AG04450 (cell line): ENCODE data around the gene KTN1. TPM values are rescaled to one million over a fixed set of nuclear protein-coding genes. Genes with fewer than 3 reads are reported as not detected.

ENCODE experiments used
- CTCF ChIA-PET: fragments of 300-600, 350-600 bp; formaldehyde crosslinking; extraction: SDS; loops from one replicate; lab custom pipeline; 2022; ENCODE audit warnings: antibody characterized with exemption, inconsistent platforms; lab: Charles Lee
- POLR2A ChIA-PET: fragments of 350-600 bp; formaldehyde crosslinking; extraction: SDS; loops from one replicate; lab custom pipeline; 2021; ENCODE audit warnings: antibody characterized with exemption, inconsistent platforms; lab: Yijun Ruan, JAX
- DNase-seq: peaks from one replicate; pipeline ENCODE4 v3.0.0-alpha.2; 2011; ENCODE audit warnings: low read depth, low spot score
- H3K27ac ChIP-seq: one replicate; pipeline ENCODE4 v1.5.1; 2012; ENCODE audit warnings: low read depth, low read length, control low read depth
- H3K27me3 ChIP-seq: one replicate; pipeline ENCODE4 v1.6.0; 2012; ENCODE audit warnings: low read length; ENCODE audit not compliant: control insufficient read depth, insufficient read depth
- H3K4me3 ChIP-seq: 2 replicates; pipeline ENCODE4 v1.5.1; 2011; ENCODE audit warnings: mild to moderate bottlenecking, low read depth, low read length, control low read depth
- H3K9me3 ChIP-seq: 2 replicates; pipeline ENCODE4 v1.5.1; 2012; ENCODE audit warnings: low read length; ENCODE audit not compliant: control insufficient read depth, insufficient read depth
- polyA plus RNA-seq: library from polyadenylated mRNA; depleted of rRNA; stranded (reverse); fragments of >200 nt; gene quantifications from 2 replicates; pipeline ENCODE4 v1.2.3, GENCODE V29; 2011
- TF ChIP-seq, protein P1 (sequence below): IDR thresholded peaks from 2 replicates; pipeline ENCODE4 v1.5.1; 2011; ENCODE audit warnings: low read depth, low read length, control low read depth, inconsistent platforms

The KTN1 gene
- polyA plus RNA-seq, 1 experiment = 129 TPM

DNA sequence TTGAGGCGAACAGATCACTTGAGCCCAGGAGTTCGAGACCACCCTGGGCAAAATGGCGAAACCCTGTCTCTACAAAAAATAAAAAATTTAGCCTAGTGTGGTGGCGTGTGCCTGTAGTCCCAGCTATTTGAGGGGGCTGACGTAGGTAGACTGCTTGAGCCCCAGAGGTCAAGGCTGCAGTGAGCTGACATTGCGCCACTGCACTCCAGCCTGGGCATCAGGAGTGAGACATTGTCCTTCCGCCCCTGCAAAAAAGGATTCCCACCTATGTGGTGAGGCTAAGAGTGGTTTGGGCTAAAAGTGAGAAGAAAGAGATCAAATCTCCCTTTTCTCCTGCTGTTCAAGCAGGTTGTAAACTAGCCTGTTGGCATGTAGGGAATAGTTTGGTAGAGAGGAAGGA, 5.0 kb upstream of the KTN1 start:
- CTCF ChIA-PET = interaction anchor here (1.7 kb wide), 1 partner anchor 128 kb away, joined by 6 read pairs; no protein-coding TSS in a partner anchor
- H3K27ac ChIP-seq = no peak overlapping the region
- no peaks in the 10 kb centered on the region for H3K9me3 ChIP-seq
- TF ChIP-seq, protein P1, sequence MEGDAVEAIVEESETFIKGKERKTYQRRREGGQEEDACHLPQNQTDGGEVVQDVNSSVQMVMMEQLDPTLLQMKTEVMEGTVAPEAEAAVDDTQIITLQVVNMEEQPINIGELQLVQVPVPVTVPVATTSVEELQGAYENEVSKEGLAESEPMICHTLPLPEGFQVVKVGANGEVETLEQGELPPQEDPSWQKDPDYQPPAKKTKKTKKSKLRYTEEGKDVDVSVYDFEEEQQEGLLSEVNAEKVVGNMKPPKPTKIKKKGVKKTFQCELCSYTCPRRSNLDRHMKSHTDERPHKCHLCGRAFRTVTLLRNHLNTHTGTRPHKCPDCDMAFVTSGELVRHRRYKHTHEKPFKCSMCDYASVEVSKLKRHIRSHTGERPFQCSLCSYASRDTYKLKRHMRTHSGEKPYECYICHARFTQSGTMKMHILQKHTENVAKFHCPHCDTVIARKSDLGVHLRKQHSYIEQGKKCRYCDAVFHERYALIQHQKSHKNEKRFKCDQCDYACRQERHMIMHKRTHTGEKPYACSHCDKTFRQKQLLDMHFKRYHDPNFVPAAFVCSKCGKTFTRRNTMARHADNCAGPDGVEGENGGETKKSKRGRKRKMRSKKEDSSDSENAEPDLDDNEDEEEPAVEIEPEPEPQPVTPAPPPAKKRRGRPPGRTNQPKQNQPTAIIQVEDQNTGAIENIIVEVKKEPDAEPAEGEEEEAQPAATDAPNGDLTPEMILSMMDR = no peak
- no peaks in the 10 kb centered on the region for H3K27me3 ChIP-seq
- POLR2A ChIA-PET = interaction anchor here (0.6 kb wide), 1 partner anchor 156 kb away, joined by 3 read pairs; no protein-coding TSS in a partner anchor
- H3K4me3 ChIP-seq = no peak overlapping the region
- no peak for DNase-seq

DNA sequence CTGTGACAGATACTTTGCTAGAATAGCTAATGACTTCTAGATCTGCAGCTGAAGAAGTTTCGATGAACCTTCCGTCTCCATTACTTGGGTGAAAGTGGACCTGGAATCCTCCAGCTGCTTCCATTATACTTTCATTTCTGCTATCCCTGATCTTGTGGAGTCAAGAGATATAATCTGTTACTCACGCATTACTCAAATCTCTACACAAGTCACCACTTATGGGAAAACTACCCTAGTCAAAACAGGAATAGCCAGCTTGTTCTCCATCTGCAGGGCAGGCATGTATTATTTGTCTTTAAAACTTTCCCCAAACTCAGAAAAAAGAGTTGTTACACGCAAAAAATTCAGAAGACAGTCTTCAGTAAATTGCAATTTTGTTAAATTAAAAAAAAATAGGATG, 2.8 kb upstream of the KTN1 start:
- Histone ChIP-seq H3K4me3 (no peak overlapping the region), H3K9me3 (no peaks in the 10 kb centered on the region; the same call in 1 of the 2 replicates), H3K27ac (no peak overlapping the region), H3K27me3 (no peaks in the 10 kb centered on the region)
- ChIA-PET POLR2A (no interaction called here), CTCF (interaction anchor here (1.0 to 1.5 kb wide), 2 partner anchors 20 to 131 kb away, joined by 3 to 8 read pairs; no protein-coding TSS in a partner anchor)
- DNase-seq = no peak
- TF ChIP-seq, protein P1 = no peak

DNA sequence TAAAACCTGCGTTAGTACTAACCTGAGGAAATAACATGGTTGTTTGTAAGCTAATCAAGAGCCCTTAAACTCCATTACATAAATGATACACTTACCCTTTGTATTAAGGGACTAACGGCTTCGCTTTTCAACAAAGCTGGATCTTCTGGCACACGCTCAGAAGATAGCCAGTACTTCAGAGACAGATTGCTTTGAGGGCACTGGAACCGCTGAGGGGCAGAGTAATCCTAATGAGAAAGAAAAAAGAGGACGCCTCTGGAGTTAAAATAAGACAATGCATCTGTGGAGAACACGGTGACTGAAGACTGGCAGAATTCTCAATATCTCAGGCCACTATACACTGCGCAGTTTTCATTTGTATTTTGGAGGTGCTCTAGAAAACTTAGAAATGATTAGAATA, 1.5 kb upstream of the KTN1 start:
- Histone ChIP-seq H3K9me3 (no peaks in the 10 kb centered on the region; the same call in 1 of the 2 replicates), H3K27ac (no peak overlapping the region), H3K27me3 (no peaks in the 10 kb centered on the region), H3K4me3 (peak overlapping the region; percentile 79)
- ChIA-PET CTCF (interaction anchor here (1.0 to 2.5 kb wide), 2 partner anchors 21 to 132 kb away, joined by 3 to 16 read pairs; no protein-coding TSS in a partner anchor), POLR2A (interaction anchor here (0.7 kb wide), 1 partner anchor 45 kb away, joined by 4 read pairs; no protein-coding TSS in a partner anchor)
- DNase-seq = no peak
- TF ChIP-seq, protein P1 = no peak

DNA sequence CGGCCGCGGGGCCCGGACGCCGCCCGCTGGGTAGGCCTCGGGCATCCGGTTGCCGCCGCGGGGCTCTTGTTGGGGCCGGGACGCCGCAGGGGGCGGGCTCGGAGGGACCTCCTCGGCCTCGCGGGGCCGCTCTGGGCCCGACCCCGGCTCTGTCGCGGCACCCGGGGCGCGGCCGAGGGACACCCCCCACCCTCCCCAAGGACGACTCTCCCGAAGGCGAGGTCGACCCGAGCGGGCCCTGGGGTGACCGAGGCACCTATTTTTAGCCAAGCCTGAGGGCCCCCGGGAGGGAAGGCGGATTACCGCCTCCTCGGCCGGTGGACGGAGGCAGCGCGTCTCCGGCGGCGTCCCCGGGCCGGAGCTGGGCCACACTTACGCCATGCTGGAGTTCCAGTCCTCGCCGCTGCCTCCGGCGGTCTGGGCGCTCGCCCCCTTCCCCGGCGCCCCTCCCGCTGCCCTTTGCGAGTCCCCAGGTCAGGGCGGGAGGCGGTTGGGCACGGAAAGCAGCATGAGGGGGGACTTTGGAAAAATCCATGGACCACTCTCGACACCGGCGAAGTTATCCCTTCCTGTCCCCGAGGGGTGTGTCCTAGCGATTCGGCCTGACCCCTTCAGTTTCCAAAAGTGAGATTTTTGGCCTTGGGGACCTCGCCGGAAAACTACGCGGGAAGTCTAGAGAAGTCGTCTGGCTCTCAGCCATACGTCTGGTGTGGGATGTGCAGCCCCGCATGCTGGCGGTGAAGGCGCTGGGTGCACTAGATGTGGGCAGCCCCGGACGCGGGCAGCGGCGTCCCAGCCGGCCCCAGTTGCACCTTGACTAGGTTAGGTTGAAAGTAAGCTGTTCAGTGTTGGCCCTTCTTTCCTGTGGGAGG, 699 bp downstream of the KTN1 start:
- Histone ChIP-seq H3K9me3 (no peaks in the 10 kb centered on the region; the same call in 1 of the 2 replicates), H3K27me3 (no peaks in the 10 kb centered on the region), H3K27ac (no peak overlapping the region), H3K4me3 (peak overlapping the region; percentile 79)
- ChIA-PET POLR2A (interaction anchor here (0.7 kb wide), 1 partner anchor 24 kb away, joined by 3 read pairs; no protein-coding TSS in a partner anchor), CTCF (interaction anchor here (0.5 to 1.6 kb wide), 4 partner anchors 9 to 321 kb away, joined by 3 to 18 read pairs (median 5); no protein-coding TSS in a partner anchor)
- no peak for DNase-seq
- TF ChIP-seq, protein P1 = no peak
